HS-27A (cell line): ENCODE data around the gene KCNE1.
"Not testable (repeated sequence)": the region's sequence is repeated elsewhere in the genome, so short reads cannot be mapped to it uniquely, and the experiment has no call there.

ENCODE experiments used
- DNase-seq: peaks from one replicate; pipeline ENCODE4 v3.0.0-alpha.2; 2012; ENCODE audit warnings: low read depth, missing footprints

The KCNE1 gene

DNA sequence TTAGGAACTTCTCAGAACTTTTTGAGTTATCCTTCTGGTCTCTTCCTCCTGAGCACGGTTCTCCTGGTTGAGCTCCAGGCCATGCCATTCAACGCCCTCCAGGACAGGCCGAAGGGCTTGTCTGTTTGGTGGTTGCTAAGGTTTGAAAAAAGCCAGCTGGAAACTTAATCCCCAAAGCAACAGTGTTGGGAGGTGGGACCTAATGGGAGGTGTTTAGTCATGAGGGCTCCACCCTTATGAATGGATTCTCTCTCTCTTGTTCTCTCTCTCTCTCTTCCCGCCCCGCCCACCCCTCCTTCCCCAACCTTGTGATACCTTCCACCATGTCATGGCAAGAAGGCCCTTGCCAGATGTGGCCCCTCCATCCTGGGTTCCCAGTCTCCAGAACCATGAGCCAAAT lies 829 bp downstream of the KCNE1 start:
- no peak for DNase-seq

- no peak for DNase-seq
Observed at GRCh38 chr21:34510148-34511142, 1.6 kb downstream of the KCNE1 start.

DNA sequence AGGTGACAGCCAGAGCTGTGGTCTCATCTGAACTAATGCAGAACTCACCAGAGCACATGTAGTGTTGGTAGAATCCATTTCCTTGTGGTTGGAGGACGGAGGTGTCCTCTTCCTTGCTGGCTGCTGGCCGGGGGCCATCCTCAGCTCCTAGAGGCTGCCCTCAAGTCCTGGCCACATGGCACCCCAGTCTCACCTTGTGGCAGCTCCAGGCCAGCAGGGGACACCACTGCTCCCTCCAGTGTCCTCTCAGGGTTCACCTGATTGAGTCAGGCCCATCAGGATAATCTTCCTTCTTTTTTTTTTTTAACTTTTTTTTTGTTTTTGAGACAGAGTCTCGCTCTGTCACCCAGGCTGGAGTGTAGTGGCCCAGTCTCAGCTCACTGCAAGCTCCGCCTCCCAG lies 2.9 kb downstream of the KCNE1 start:
- no peak for DNase-seq

- DNase-seq, result no peak
Observed at GRCh38 chr21:34504595-34504994, 7.4 kb downstream of the KCNE1 start.

DNA sequence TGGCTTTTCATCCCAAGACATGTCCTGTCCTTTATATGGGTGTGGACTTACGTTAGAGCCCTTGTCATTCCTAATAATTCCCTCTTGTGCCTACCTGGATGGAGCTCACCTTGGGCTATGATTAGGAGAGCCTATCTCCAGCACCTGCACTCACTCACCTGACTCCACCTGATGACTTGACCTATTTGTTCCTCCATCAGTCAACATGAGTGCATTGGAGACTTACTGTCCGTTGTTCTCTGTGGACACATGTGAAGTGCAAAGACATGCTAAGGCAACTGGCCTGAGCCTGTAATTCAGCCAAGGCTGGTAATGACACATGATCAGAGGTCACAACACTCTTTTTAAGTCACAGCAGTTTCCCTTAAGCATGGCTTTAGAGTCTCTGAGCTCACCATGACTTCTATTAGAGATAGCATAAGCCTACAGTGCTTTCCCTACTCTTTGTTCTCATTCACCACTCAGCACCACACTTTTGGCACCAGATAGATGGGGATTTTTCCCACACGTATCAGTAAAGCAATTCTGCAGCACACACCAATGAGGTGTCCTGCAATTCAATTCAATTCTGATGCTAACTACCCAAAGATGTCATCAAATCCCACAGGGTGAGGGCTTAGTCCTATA lies 9.4 kb downstream of the KCNE1 start:
- no peak for DNase-seq

DNA sequence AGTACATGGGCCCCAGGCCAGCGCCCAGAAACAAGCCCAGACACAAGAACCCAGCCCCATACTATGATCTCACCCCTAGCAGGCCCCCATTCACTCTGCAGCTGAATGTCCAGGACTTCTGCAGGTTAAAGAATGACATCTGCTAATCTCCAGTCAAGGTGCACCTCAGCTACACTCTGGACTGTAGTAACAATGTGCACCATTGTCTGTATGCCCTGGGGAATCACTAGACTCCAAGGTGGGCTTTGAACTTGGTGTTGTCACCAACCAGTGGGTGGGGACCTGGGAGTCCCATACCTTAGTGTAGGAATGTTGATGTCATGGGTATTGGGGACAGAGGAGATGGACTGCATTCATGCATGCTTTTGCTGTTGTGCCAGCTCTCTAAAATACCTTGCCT lies 10.3 kb downstream of the KCNE1 start:
- no peak for DNase-seq

DNA sequence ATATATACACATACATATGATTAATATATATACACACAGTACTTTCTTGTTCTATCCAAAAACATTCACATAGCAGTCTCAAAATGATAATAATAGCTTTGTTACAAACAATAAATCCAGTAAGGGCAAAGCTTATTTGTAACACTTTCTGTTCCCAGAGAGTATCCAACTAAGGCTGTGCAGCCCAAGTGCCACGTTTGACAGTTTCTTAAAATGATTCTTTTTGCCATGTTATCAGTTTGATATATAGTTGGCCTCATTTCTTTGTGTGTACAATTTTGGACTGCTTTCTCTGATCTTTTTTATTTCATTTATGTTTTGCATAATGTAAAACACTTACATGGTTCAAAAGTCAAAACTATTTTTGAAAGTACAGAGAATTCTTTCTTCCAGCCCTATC lies 11.8 kb downstream of the KCNE1 start:
- DNase-seq, result no peak

GRCh38 chr21:34499116-34499515 lies 12.9 kb downstream of the KCNE1 start:
- DNase-seq, result no peak

DNA sequence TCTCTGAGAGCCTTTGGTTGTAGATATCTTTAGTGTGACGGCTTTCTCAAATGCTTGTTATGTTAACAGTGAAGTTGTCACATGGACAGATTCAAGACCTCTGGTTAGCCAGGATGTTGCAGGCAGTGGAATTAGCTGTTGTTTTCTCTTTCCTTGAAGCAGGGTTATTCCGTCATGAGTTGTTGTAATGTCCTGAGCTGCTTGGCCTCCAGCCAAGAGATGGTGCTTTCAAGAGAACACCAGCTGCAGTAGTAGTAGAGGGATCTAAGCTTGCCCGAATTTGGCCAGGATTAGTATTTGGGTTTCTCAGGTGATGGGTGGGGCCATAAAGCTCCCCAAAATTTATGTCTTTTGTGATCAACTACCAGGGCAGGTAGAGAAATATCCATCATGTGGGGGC lies 13.4 kb downstream of the KCNE1 start:
- DNase-seq, result no peak

GRCh38 chr21:34483854-34484253 lies 28.2 kb downstream of the KCNE1 start:
- not testable (repeated sequence) for DNase-seq

DNA sequence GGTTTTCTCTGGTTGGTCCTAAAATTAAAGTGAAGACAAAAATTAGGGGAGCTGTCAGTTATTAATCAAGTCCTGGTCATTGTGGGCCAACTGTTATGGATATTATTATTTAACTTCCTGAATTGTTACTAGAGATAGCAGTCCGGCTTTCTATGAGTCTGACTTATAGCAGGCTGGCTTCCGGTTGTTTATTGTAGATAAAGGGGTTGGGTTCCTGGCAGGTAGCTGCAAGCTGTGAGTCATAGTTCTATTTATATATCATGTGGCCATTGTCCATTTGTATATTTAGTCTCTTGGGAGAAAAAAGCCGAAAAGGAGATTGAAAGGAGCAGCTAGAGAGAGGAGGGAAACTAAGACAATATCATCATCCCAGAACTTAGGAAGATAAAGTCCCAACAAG lies 28.6 kb downstream of the KCNE1 start:
- DNase-seq, result not testable (repeated sequence)

- not testable (repeated sequence) for DNase-seq
Observed at GRCh38 chr21:34467333-34467732, 44.7 kb downstream of the KCNE1 start.

GRCh38 chr21:34459426-34459825 lies 52.6 kb downstream of the KCNE1 start:
- DNase-seq, result not testable (repeated sequence)

DNA sequence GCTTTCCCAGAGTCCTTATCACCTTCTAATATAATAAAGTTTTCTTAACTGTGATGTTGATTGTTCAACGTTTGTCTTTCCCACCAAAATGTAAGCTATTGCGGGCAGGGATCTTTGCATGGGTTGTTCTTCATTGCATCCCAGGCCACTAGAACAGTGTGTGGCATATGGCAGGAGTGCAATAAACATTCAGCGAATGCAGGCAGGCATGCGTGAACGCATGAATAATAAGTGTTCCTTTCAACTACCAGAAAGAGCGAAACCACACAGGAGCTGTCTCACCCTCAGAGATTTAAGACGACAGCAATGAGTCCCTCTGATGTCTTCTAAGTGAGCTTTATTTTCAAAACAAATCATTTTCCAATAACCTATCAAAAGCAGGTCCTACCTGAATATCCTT lies 53.7 kb downstream of the KCNE1 start:
- not testable (repeated sequence) for DNase-seq

GRCh38 chr21:34456180-34456579 lies 55.8 kb downstream of the KCNE1 start:
- DNase-seq, result not testable (repeated sequence)

DNA sequence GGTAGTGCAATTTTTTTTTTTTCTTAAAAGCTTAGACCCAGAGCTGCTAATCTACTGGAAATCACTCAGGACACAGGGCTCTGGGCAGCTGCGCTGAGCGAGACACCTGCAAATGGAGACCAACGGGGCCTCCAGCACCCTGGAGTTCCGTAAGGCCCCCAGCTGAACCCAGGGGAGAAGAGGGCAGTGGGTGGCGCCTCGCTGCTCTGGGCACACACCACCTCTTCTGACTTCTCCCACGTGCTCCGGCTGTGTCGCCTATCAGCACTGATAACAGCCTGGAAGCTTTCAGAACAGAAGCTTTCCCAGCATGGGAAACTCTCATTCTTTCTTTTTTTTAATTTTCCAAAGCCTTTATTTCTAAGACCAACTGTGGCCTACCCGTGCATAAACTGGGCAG lies 56.4 kb downstream of the KCNE1 start:
- DNase-seq, result not testable (repeated sequence)

GRCh38 chr21:34447018-34447417 lies 65.0 kb downstream of the KCNE1 start:
- DNase-seq, result not testable (repeated sequence)

DNA sequence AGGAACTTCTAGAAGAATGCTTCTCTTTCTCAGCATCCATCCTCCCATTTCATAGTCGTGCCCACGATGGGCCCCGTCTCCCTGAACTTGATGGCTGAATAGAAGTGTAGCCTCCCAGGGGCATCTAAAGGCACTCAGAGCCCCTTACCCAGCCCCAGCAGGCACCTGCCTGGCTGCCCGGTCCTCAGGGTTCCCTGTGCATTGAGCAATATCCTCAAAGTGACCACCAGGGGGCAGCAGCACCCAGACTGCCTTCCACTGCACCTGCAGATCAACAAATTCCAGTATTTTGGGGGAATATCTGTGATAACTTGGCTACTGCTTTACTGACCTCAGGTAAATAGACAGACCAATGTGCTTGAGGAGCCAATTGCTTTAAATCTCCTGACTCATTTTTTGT lies 68.5 kb downstream of the KCNE1 start:
- DNase-seq, result not testable (repeated sequence)

DNA sequence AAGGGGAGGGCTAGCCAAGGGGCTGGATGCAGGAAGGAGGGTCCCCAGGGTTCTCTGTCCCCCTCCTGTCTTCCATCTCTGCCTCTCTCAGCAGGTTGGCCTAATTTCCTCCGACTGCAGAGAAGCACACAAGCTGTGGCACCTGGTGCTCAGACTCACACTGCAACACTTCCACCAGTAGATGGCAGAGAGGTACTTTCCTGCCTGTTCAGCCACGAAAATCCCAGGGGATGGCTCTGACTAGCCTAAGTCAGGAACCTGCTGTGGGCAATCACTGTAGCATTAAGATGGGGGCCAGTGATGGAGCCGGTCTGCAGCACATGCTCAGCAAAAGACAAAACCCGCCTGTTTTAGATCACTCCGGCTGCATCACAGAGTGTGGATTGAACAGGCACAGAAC lies 82.3 kb downstream of the KCNE1 start:
- not testable (repeated sequence) for DNase-seq

- not testable (repeated sequence) for DNase-seq
Observed at GRCh38 chr21:34428441-34428840, 83.6 kb downstream of the KCNE1 start.

GRCh38 chr21:34427339-34427738 lies 84.7 kb downstream of the KCNE1 start:
- not testable (repeated sequence) for DNase-seq

- DNase-seq, result not testable (repeated sequence)
Observed at GRCh38 chr21:34423805-34424204, 88.2 kb downstream of the KCNE1 start, which contains the start of gene SMIM34. TSS of gene SMIM34 (minus strand) at chr21:34423951. CDS start at chr21:34423839, 112 bp downstream.
